AG10803 (cell line): ENCODE data around the gene VAV2.

ENCODE experiments used
- DNase-seq: peaks from one replicate; pipeline ENCODE4 v3.0.0; 2010; ENCODE audit warnings: low read depth
- H3K4me3 ChIP-seq: 2 replicates; pipeline ENCODE4 v1.5.1; 2011; ENCODE audit warnings: mild to moderate bottlenecking, low read length, control low read depth
- CTCF ChIP-seq: conservative IDR thresholded peaks from 2 replicates; pipeline ENCODE4 v1.5.1; 2011; ENCODE audit warnings: mild to moderate bottlenecking, low read length, control low read depth, inconsistent platforms

VAV2 gene

GRCh38 chr9:133968966-133969617 is 23.0 kb downstream of the VAV2 start:
- H3K4me3 ChIP-seq: no peak overlapping the region
- no peak for DNase-seq
- TF ChIP-seq CTCF: no peak

GRCh38 chr9:133968428-133968827 is 23.7 kb downstream of the VAV2 start:
- no peak for DNase-seq
- H3K4me3 ChIP-seq: no peak overlapping the region
- no peak for TF ChIP-seq CTCF

- no peak for TF ChIP-seq CTCF
- H3K4me3 ChIP-seq: no peak overlapping the region
- no peak for DNase-seq
Observed at GRCh38 chr9:133967024-133967741, 24.9 kb downstream of the VAV2 start.

GRCh38 chr9:133964463-133964862 is 27.7 kb downstream of the VAV2 start:
- TF ChIP-seq CTCF: no peak
- no peak overlapping the region for H3K4me3 ChIP-seq
- no peak for DNase-seq

- no peak overlapping the region for H3K4me3 ChIP-seq
- DNase-seq: no peak
- TF ChIP-seq CTCF: no peak
Observed at GRCh38 chr9:133963166-133963565, 29.0 kb downstream of the VAV2 start.

GRCh38 chr9:133962341-133962740 is 29.8 kb downstream of the VAV2 start:
- no peak overlapping the region for H3K4me3 ChIP-seq
- TF ChIP-seq CTCF: no peak
- DNase-seq: no peak
